Measurements from ENCODE around the gene CCDC27.

CCDC27 gene

DNA sequence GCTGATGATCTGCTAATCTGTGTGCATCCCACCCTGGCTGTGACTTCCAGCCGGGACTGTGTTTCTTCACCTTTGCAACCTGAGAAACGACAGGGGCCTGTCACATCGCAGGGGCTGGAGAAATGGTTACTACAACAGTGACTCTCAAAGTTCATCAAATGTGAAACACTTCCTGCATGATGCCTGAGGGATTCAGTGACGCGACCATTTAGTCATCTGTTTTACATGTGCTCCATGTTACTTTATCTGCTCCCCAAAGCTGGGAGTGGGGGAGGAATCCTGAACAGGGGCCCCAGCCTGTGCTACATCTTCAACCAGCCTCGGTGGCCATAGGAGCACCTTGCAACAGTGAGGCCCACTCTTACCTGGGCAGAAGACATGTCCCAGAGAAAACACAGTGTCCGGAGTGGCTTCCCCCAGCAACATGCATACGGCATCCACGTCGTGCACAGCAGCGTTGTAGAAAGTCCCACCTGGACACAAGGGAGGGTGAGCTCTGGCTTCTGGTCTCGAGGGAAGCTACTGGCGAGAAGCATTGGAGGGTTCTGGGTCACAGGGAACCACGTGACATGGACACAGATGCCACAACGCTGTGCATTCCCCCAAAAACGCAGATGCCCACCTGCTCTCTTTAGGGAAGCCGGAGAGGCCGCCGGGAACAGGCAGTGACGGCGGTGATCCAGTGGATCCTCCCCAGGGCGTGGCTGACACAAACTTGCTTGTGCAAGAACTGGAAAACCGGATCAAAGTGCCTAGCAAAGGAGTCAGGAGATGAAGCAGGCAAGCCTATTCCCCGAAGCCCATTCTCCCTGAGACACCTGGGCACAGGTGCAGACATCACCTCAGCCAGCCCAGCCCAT lies 9.6 kb upstream of the CCDC27 start:
- TF ChIP-seq, protein P1, sequence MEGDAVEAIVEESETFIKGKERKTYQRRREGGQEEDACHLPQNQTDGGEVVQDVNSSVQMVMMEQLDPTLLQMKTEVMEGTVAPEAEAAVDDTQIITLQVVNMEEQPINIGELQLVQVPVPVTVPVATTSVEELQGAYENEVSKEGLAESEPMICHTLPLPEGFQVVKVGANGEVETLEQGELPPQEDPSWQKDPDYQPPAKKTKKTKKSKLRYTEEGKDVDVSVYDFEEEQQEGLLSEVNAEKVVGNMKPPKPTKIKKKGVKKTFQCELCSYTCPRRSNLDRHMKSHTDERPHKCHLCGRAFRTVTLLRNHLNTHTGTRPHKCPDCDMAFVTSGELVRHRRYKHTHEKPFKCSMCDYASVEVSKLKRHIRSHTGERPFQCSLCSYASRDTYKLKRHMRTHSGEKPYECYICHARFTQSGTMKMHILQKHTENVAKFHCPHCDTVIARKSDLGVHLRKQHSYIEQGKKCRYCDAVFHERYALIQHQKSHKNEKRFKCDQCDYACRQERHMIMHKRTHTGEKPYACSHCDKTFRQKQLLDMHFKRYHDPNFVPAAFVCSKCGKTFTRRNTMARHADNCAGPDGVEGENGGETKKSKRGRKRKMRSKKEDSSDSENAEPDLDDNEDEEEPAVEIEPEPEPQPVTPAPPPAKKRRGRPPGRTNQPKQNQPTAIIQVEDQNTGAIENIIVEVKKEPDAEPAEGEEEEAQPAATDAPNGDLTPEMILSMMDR (IDR thresholded peaks at IDR 0.05; ENCODE audit: low read depth, low read length): no peak
- in situ Hi-C loops (cut with HindIII; ENCODE audit: low sequenced_read_pairs): no loop called here
- DNase-seq (ENCODE audit: low read depth, low spot score): no peak
- no peak overlapping the region for H3K4me3 ChIP-seq (ENCODE audit: low read depth, low read length)

DNA sequence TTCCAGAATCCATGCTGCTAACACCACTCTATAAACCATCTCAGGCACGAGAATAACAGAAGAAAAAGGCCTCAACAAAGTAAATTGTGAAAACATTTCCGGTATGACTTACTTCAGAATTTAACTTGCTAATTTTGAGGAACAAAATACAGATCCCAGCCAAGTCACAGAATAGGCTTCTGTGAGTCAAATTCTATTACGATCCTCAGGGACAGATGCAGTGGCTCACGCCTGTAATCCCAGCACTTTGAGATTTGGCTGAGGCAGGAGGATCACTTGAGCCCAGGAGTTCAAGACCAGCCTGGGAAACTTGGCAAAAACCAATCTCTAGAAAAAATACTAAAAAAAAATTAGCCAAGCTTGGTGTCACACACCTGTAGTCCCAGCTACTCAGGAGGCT lies 8.8 kb upstream of the CCDC27 start:
- H3K4me3 ChIP-seq (ENCODE audit: low read depth, low read length): no peak overlapping the region
- in situ Hi-C loops (cut with HindIII; ENCODE audit: low sequenced_read_pairs): no loop called here
- TF ChIP-seq, protein P1 (IDR thresholded peaks at IDR 0.05; ENCODE audit: low read depth, low read length): no peak
- DNase-seq (ENCODE audit: low read depth, low spot score): no peak

- TF ChIP-seq, protein P1 (IDR thresholded peaks at IDR 0.05; ENCODE audit: low read depth, low read length): no peak
- H3K4me3 ChIP-seq (ENCODE audit: low read depth, low read length): no peak overlapping the region
- in situ Hi-C loops (cut with HindIII; ENCODE audit: low sequenced_read_pairs): no loop called here
- no peak for DNase-seq (ENCODE audit: low read depth, low spot score)
Measured at GRCh38 chr1:3743826-3744225, 8.4 kb upstream of the CCDC27 start.

DNA sequence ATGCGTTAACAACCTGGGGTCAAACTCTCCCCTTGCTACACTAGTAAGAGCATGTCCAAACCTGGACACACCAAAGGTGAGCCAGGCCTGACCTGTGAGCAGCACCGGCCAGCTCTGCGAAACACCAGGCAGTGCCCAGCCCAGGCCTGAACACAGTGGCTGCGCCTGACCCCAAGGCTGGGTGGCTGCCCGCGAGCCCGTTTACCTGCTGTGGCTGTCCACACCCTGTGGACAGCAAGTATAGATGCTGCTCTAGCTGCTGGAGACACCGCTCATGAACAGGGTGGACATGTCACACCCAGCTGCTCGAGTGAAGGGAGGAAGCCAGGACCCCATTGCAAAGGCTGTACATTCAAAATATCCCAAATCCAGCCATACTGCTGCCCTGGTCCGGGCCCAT lies 7.6 kb upstream of the CCDC27 start:
- in situ Hi-C loops (cut with HindIII; ENCODE audit: low sequenced_read_pairs): no loop called here
- DNase-seq (ENCODE audit: low read depth, low spot score): no peak
- no peak overlapping the region for H3K4me3 ChIP-seq (ENCODE audit: low read depth, low read length)
- TF ChIP-seq, protein P1 (IDR thresholded peaks at IDR 0.05; ENCODE audit: low read depth, low read length): no peak

DNA sequence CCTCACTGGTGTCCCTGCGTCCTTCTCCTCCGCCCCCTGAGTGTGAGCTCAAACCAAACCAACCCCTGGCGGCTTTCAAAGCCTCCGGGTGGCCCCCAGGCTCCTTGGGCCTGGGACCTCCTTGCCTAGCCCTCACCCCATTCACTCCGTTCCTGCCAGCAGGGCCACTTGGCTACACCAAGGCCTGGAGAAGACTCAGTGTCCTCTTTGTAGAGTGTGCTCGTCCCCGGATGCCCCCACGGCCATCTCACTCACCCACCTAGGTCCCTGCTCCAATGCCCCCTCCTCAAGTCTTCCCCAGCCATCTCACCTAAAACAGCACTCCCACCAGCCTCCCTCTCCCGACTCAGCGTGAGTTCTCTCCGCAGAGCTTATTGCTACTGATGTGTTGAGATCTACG lies 7.2 kb upstream of the CCDC27 start:
- no peak for DNase-seq (ENCODE audit: low read depth, low spot score)
- in situ Hi-C loops (cut with HindIII; ENCODE audit: low sequenced_read_pairs): no loop called here
- TF ChIP-seq, protein P1 (IDR thresholded peaks at IDR 0.05; ENCODE audit: low read depth, low read length): no peak
- no peak overlapping the region for H3K4me3 ChIP-seq (ENCODE audit: low read depth, low read length)

- in situ Hi-C loops (cut with HindIII; ENCODE audit: low sequenced_read_pairs): no loop called here
- DNase-seq (ENCODE audit: low read depth, low spot score): no peak
- TF ChIP-seq, protein P1 (IDR thresholded peaks at IDR 0.05; ENCODE audit: low read depth, low read length): no peak
- no peak overlapping the region for H3K4me3 ChIP-seq (ENCODE audit: low read depth, low read length)
Measured at GRCh38 chr1:3745590-3746381, 6.5 kb upstream of the CCDC27 start.
